ENCODE data around the gene SP8. TPM values are rescaled to one million over a fixed set of nuclear protein-coding genes. Genes with fewer than 3 reads are reported as not detected.

Gene SP8
- total RNA-seq, 3 donors from 2014 or later = not detected

DNA sequence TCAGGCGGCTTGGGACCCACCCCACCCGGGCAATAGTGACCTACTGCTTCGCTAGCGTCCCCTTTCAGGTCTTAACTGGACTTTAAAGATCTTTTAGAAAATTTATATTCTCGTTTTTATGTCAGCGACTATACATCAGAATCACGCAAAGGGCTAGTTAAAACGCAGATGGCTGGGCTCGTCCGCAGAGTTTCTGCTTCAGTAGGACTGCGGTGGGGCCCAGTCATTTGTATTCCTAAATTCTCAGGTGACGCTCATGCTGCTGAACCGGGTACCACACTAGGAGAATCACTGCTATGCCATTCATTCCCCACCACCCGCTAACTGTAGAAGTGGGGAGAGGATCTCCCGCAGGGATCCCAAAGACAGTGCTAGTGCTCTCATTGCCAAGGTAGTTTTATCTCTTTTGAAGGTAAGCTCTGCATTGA lies 12.0 kb upstream of the SP8 start:
- DNase-seq (no peak), ATAC-seq (no peak)
- H3K9me3 Mint-ChIP-seq = peaks cover 3% of the 10 kb centered on the region
- H3K4me3 Mint-ChIP-seq = peak overlapping the region; percentile 61
- H3K27me3 Mint-ChIP-seq (ENCODE audit: low read depth) = peaks cover 60% of the 10 kb centered on the region
- H3K4me1 Mint-ChIP-seq (ENCODE audit: low read depth) = peaks cover 19% of the 10 kb centered on the region
- H3K36me3 Mint-ChIP-seq (ENCODE audit: insufficient read depth) = no peaks in the 10 kb centered on the region

DNA sequence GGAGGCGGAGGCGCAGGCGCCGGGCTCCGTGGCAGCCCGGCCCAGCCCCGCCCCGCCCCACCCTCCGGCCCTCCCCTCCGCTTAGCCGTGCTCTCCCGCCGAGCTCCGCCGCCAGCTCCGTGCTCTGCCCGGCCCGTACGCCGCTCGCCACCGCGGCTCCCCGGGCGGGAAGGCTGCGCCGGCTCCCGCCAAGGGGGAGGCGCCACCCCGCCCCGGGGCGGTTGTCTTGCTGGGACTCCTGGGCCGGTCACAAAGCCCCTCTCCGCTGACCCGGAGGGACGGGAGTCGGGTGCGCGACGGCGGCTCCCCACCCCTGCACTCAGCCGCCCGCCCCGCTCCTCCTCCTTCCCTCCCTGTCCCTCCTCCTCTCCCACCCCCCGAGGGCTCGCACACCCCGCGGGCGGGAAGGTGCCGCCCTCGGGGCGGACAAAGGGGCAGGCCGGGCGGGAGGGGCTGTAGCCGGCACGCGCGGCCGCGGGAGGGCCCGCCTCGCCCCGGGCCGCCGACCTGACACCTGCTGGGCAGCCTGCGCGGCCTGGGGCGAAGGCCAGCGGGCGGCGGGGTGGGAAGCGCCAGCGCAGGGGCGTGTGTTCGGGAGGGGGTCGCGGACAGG lies 11.5 kb upstream of the SP8 start:
- Mint-ChIP-seq H3K4me1 (ENCODE audit: low read depth) (peaks cover 19% of the 10 kb centered on the region), H3K36me3 (ENCODE audit: insufficient read depth) (no peaks in the 10 kb centered on the region), H3K4me3 (no peak overlapping the region), H3K9me3 (peaks cover 3% of the 10 kb centered on the region), H3K27me3 (ENCODE audit: low read depth) (peaks cover 65% of the 10 kb centered on the region)
- ATAC-seq (peak; percentile 87 to 89), DNase-seq (no peak)

- H3K4me1 Mint-ChIP-seq (ENCODE audit: low read depth) = peaks cover 19% of the 10 kb centered on the region
- peak overlapping the region; percentile 83 for H3K4me3 Mint-ChIP-seq
- ATAC-seq = peak; percentile 58 to 67
- H3K9me3 Mint-ChIP-seq = peaks cover 3% of the 10 kb centered on the region
- H3K27me3 Mint-ChIP-seq (ENCODE audit: low read depth) = peaks cover 66% of the 10 kb centered on the region
- no peaks in the 10 kb centered on the region for H3K36me3 Mint-ChIP-seq (ENCODE audit: insufficient read depth)
- DNase-seq = no peak
Measured at GRCh38 chr7:20797462-20798080, 10.9 kb upstream of the SP8 start.

GRCh38 chr7:20797042-20797461 lies 10.4 kb upstream of the SP8 start:
- no peak for DNase-seq
- peaks cover 4% of the 10 kb centered on the region for H3K9me3 Mint-ChIP-seq
- peaks cover under 1% of the 10 kb centered on the region for H3K36me3 Mint-ChIP-seq (ENCODE audit: insufficient read depth)
- H3K27me3 Mint-ChIP-seq (ENCODE audit: low read depth) = peaks cover 71% of the 10 kb centered on the region
- no peak for ATAC-seq
- H3K4me1 Mint-ChIP-seq (ENCODE audit: low read depth) = peaks cover 19% of the 10 kb centered on the region
- peak overlapping the region; percentile 83 for H3K4me3 Mint-ChIP-seq

GRCh38 chr7:20796500-20796899 lies 9.8 kb upstream of the SP8 start:
- Mint-ChIP-seq H3K4me3 (no peak overlapping the region), H3K36me3 (ENCODE audit: insufficient read depth) (peaks cover 6% of the 10 kb centered on the region), H3K4me1 (ENCODE audit: low read depth) (peaks cover 19% of the 10 kb centered on the region), H3K9me3 (peaks cover 10% of the 10 kb centered on the region), H3K27me3 (ENCODE audit: low read depth) (peaks cover 76% of the 10 kb centered on the region)
- ATAC-seq = no peak
- DNase-seq = no peak

DNA sequence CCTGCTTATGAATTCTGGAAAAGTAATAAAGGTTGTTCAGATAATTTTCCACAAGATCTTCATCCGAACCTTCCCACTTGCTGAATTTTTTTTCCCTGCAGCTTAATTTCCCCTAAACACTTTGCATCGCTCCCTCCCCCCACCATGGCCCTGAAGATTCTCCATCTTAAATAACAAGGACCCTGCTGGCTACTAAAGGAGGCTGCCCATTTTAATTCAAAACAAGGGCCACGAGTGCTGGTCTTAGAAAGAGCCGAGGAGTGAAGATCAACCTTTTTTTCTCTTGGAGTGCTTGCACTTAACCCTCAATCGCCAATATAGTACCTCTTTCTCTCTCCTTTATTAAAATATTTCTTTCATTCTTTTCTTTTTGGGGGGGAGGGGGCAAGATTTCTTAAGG lies 9.2 kb upstream of the SP8 start:
- H3K4me3 Mint-ChIP-seq = no peak overlapping the region
- ATAC-seq = no peak
- peaks cover 19% of the 10 kb centered on the region for H3K4me1 Mint-ChIP-seq (ENCODE audit: low read depth)

GRCh38 chr7:20795361-20795760 lies 8.7 kb upstream of the SP8 start:
- peaks cover 19% of the 10 kb centered on the region for H3K4me1 Mint-ChIP-seq (ENCODE audit: low read depth)
- ATAC-seq = no peak

More for the DNA sequence above, 9.2 kb upstream of the SP8 start:
- H3K27me3 Mint-ChIP-seq (ENCODE audit: low read depth) = peaks cover 83% of the 10 kb centered on the region
- peaks cover 11% of the 10 kb centered on the region for H3K9me3 Mint-ChIP-seq
- no peak for DNase-seq
- H3K36me3 Mint-ChIP-seq (ENCODE audit: insufficient read depth) = peaks cover 8% of the 10 kb centered on the region

GRCh38 chr7:20794676-20795075 lies 8.0 kb upstream of the SP8 start:
- Mint-ChIP-seq H3K4me3 (no peak overlapping the region), H3K27me3 (ENCODE audit: low read depth) (peaks cover 86% of the 10 kb centered on the region), H3K9me3 (peaks cover 14% of the 10 kb centered on the region), H3K4me1 (ENCODE audit: low read depth) (peaks cover 19% of the 10 kb centered on the region), H3K36me3 (ENCODE audit: insufficient read depth) (peaks cover 8% of the 10 kb centered on the region)
- DNase-seq (no peak), ATAC-seq (no peak)

More at GRCh38 chr7:20795361-20795760, 8.7 kb upstream of the SP8 start:
- Mint-ChIP-seq H3K36me3 (ENCODE audit: insufficient read depth) (peaks cover 8% of the 10 kb centered on the region), H3K4me3 (no peak overlapping the region), H3K27me3 (ENCODE audit: low read depth) (peaks cover 86% of the 10 kb centered on the region), H3K9me3 (peaks cover 11% of the 10 kb centered on the region)
- no peak for DNase-seq

GRCh38 chr7:20793694-20794394 lies 7.2 kb upstream of the SP8 start:
- DNase-seq = no peak
- Mint-ChIP-seq H3K4me1 (ENCODE audit: low read depth) (peaks cover 15% of the 10 kb centered on the region), H3K9me3 (peaks cover 11% of the 10 kb centered on the region), H3K27me3 (ENCODE audit: low read depth) (peaks cover 83% of the 10 kb centered on the region), H3K36me3 (ENCODE audit: insufficient read depth) (peaks cover 8% of the 10 kb centered on the region), H3K4me3 (no peak overlapping the region)
- ATAC-seq = no peak

DNA sequence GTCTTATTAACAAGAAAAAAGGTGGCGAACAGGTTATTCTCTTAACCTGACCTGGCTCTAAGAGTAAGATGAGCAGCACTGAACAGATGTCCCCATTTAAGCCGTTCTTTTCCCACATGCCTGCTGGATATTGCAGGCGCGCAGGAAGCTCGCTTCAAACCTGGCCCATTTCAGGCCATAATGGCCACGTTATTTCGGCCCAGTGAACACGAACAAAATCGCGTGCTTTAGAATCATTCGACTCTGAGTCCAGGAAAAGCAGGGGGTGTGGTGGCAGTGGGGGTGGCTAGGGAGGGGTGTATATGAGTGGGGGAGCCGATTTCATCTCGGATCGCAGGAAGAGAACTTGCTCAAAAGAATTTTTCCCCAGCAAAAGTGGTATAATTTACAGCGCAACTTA lies 6.6 kb upstream of the SP8 start:
- Mint-ChIP-seq H3K36me3 (ENCODE audit: insufficient read depth) (peaks cover 8% of the 10 kb centered on the region), H3K9me3 (peaks cover 11% of the 10 kb centered on the region), H3K4me1 (ENCODE audit: low read depth) (peaks cover 14% of the 10 kb centered on the region), H3K27me3 (ENCODE audit: low read depth) (peaks cover 85% of the 10 kb centered on the region), H3K4me3 (no peak overlapping the region)
- ATAC-seq (no peak), DNase-seq (no peak)

DNA sequence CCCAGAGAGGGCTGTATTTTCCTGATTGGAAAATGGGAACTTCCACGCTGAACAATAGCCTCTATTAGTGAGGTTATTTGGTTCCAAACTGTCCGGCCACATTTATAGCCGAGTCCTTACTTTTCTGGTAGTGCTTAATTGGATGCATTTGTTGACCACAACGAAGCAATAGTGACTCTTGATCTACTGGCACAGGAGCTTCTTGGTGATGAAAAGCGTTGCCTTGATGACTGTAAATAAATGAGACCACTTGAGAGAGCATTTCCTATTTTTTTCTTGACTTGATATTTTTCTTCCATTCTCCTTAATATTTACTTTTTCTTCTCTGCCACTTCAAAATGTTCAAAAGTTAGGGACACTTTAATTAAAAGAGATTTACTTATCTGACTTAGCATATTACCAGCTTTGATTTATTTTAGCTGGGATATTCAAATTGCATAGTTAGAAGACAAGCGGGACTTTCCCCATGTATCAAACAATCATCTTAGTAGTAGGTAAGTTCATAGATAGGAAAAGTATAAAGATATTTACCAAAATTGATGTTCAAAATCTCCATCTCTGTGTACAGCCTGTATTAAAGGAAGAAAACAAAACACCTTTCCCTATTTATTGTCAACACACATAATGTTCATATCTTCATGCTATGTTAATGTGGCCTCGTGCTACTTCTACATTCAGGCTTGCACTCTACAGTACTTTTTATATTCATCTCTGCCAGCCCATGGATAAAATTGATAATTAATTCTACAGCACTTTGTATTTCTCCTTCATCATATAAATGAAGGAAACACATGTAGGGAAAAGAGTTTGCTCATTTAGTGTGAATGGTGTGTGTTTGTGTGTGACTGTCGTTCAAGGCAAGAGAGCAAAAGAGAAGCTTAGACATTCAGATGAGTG lies 5.1 kb upstream of the SP8 start:
- peaks cover 8% of the 10 kb centered on the region for H3K36me3 Mint-ChIP-seq (ENCODE audit: insufficient read depth)
- peaks cover 89% of the 10 kb centered on the region for H3K27me3 Mint-ChIP-seq (ENCODE audit: low read depth)
- peaks cover 7% of the 10 kb centered on the region for H3K4me1 Mint-ChIP-seq (ENCODE audit: low read depth)
- H3K9me3 Mint-ChIP-seq = peaks cover 15% of the 10 kb centered on the region
- no peak overlapping the region for H3K4me3 Mint-ChIP-seq
- ATAC-seq = no peak
- DNase-seq = no peak

DNA sequence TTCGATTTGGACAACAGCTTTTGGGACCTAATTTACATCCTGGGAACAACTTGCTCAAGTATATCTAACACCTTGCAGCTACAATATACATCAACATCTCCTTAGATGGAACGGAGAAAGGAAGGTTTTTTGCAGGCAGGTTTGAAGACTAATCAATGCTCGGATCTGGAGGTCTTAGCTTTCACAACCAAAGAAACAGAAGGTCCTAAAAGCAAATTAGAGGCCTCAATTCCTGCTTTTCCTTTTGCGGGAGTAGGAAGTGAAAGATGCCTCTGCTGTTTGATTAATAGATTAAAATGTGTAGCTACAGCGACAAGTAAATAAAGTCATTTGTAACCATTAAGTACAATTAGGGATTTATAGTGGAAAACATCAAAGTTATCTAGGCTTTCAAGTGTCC lies 3.7 kb upstream of the SP8 start:
- Mint-ChIP-seq H3K4me3 (no peak overlapping the region), H3K9me3 (peaks cover 15% of the 10 kb centered on the region), H3K36me3 (ENCODE audit: insufficient read depth) (peaks cover 8% of the 10 kb centered on the region), H3K4me1 (ENCODE audit: low read depth) (peaks cover 12% of the 10 kb centered on the region), H3K27me3 (ENCODE audit: low read depth) (peaks cover 89% of the 10 kb centered on the region)
- no peak for ATAC-seq
- DNase-seq = no peak

- peaks cover 15% of the 10 kb centered on the region for H3K4me1 Mint-ChIP-seq (ENCODE audit: low read depth)
- H3K9me3 Mint-ChIP-seq = peaks cover 15% of the 10 kb centered on the region
- H3K4me3 Mint-ChIP-seq = no peak overlapping the region
- peaks cover 8% of the 10 kb centered on the region for H3K36me3 Mint-ChIP-seq (ENCODE audit: insufficient read depth)
- no peak for DNase-seq
- peaks cover 78% of the 10 kb centered on the region for H3K27me3 Mint-ChIP-seq (ENCODE audit: low read depth)
- ATAC-seq = no peak
Measured at GRCh38 chr7:20788420-20788990, 1.8 kb upstream of the SP8 start.

Data from activated T-cell treated with anti-CD3 and anti-CD28 coated beads, Interleukin-2, amount 50 U/mL, for 4 hours (primary cell).